ENCODE results near the gene PARD3B.
A peak's percentile ranks its signal among the peaks of the same experiment; 100 is the strongest.

PARD3B gene

DNA sequence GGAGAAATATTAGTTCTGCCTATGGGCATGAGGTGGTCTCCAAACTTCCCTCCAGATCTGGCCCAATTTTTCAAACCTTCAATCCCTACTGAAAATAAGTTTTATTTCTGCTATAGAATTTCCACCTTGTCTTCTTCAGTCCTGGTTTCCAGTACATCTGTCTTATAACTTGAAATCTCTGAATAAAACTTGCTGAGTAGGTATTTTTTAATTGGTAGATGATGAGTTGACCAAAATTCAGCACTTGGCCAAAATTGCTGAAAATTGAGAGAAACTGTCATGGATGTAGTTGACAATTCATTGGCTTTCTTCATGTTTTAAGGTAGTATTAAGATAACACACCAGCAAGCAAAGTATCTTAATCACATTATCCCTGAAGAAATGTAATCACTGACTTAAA lies 206.2 kb downstream of the PARD3B start:
- no peak for DNase-seq (ENCODE audit: low read depth, low spot score)

GRCh38 chr2:204753841-204754240 lies 208.6 kb downstream of the PARD3B start:
- no peak for DNase-seq (ENCODE audit: low read depth, low spot score)

- DNase-seq (ENCODE audit: low read depth, low spot score): no peak
These were observed 209.6 kb downstream of the PARD3B start for GRCh38 chr2:204754898-204755297.

DNA sequence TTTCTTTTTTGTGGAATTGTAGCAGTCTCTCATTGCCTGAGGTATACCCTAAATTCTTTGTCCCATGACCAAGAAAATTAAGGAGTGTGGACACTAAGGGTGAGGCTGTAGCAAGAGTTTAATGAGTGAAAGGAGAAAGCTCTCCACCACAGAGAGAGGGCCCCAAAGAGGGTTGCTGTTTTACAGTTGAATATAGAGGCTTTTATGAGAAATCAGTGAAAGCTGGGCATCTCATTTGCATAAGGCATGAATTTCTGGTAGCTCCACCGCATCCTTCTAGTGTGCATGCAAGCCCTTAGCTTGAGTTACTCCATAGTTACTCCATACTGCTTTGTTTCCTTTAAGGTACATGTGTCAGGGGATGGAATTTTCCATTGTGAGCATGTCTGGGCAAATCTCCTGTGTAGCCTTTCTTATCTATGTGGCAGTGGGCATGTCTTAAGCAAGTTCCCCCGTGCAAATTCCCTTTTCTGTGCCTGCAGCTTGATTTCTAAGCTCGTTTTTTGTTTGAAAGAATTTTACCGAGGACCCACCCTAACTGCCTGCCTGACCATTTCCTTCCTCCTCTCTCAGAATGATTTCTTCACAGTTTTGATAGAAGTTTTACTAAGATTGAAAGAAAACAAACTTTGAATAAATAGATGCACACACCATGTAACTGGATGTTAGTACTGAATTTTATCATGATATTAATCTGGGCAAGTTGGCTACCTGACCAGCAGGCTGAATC lies 218.9 kb downstream of the PARD3B start:
- DNase-seq (ENCODE audit: low read depth, low spot score): peak; percentile 1

DNA sequence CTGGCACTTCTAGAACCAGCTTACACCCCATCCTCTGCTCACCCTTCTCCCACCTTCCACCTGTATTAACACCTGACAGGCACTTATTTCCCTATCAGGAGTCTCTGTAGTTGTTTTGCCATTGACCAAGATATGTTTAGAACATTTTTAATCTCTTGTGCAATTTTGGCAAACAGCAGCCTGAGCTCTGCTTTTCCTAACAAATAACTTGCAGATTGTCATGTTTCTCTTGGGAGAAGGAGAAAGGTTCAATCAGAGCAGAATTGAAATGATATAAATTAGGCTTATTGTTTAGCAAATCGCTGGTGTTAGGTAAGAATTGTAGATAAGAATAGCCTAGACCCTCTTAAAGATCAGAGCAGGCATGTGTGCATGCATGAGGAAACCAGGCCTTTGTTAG lies 225.5 kb downstream of the PARD3B start:
- DNase-seq (ENCODE audit: low read depth, low spot score): no peak

DNA sequence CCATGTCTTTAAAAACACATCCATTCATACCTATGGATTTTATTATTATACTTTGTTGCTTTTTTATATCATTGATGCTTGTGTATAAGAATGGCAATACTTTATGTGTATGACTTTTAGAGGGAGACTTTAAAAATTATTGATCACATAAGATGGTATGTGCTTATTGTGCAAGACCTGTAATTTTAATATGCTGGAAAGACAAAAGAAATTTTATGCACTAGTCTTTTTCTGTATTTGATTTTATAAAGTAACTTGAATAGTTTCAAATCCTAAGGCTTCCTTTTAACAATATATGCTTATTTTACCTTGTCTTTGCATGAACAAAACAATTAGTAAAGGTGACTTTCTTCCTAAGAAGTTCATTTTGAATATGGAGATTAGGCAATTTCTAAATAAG lies 226.4 kb downstream of the PARD3B start:
- DNase-seq (ENCODE audit: low read depth, low spot score): no peak

- DNase-seq (ENCODE audit: low read depth, low spot score): no peak
These were observed 227.3 kb downstream of the PARD3B start for GRCh38 chr2:204772546-204772945.

- DNase-seq (ENCODE audit: low read depth, low spot score): no peak
These were observed 230.5 kb downstream of the PARD3B start for GRCh38 chr2:204775766-204776165.

GRCh38 chr2:204776781-204777559 lies 231.7 kb downstream of the PARD3B start:
- no peak for DNase-seq (ENCODE audit: low read depth, low spot score)

GRCh38 chr2:204779771-204780170 lies 234.5 kb downstream of the PARD3B start:
- no peak for DNase-seq (ENCODE audit: low read depth, low spot score)

GRCh38 chr2:204781941-204782340 lies 236.7 kb downstream of the PARD3B start:
- DNase-seq (ENCODE audit: low read depth, low spot score): no peak

GRCh38 chr2:204790076-204790475 lies 244.8 kb downstream of the PARD3B start:
- no peak for DNase-seq (ENCODE audit: low read depth, low spot score)

GRCh38 chr2:204791230-204791629 lies 246.0 kb downstream of the PARD3B start:
- no peak for DNase-seq (ENCODE audit: low read depth, low spot score)

DNA sequence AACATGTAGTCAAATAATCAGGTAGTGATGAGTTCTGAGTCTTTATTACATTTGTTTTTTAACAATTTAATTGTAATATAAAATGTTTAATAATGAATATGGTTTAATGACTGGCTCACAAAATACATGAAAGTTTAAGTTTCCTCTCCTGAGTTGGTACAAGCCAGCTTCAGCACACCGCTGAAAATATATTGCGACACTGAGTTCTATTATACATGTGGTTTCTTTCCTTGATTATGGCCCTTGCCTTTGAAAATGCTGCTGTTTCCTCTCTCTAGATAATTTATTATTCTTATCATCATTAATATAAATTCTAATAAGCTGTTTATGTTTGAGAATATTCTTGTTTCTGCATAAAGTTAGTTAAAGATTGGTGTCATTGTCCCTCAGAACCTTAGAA lies 249.3 kb downstream of the PARD3B start:
- no peak for DNase-seq (ENCODE audit: low read depth, low spot score)

DNA sequence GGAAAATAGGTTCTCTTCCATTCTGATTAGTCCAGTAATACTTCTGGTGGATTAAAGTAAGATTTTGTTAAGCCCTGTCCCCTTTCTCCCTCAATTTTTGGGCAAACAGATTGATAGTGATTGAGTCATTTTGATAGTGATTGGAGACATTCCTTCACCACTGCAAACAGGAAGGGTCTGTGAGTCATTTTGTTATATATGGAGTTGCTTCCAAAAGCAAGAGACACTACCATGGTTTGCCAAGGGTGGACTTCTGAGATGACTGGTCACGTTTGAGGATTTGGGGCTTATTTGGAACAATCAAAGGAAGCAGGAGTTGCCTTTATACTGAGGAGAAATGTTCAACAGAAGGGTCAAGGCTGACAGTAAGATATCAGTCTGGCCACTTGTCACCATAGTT lies 249.9 kb downstream of the PARD3B start:
- no peak for DNase-seq (ENCODE audit: low read depth, low spot score)

DNA sequence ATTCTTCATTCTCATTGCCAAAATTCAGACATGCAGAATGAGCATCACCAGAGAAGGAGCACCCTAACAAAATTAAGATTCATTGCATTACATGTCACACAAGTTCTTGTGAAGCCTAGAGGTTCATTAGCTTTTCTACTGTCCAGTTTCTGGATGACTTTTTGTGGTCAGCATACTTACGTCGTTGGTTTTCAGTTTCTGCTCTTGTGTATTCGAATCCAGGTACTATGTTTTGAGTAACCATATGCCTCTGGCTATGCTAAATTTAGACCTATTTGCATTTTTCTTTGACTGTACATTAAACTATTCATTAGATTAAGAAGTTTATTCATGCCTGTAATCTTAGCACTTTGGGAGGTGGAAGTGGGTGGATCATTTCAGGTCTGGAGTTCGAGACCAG lies 251.3 kb downstream of the PARD3B start:
- DNase-seq (ENCODE audit: low read depth, low spot score): no peak

- DNase-seq (ENCODE audit: low read depth, low spot score): no peak
These were observed 254.5 kb downstream of the PARD3B start for GRCh38 chr2:204799791-204800190.

GRCh38 chr2:204808494-204808893 lies 263.2 kb downstream of the PARD3B start:
- DNase-seq (ENCODE audit: low read depth, low spot score): no peak

- DNase-seq (ENCODE audit: low read depth, low spot score): peak; percentile 63
These were observed 279.6 kb downstream of the PARD3B start for GRCh38 chr2:204824751-204825453.

DNA sequence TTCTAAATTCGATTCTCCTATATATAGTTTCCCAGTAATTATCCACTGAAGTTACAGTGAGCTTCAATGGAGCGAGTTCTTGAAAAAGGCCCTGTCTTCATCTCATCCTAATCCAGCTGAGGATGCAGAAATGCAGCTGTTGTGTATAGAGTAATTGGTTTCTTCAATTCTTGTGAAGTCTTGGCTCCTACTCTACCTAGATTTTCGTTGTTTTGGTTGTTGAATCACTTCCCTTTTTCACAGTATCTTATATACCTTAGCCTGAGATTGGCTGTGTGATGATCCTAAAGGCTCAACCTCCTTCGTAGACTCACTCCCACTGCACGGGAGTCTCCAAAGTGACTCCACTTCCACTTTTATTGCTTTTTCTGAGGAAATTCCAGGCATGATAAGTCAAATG lies 280.4 kb downstream of the PARD3B start:
- DNase-seq (ENCODE audit: low read depth, low spot score): no peak

DNA sequence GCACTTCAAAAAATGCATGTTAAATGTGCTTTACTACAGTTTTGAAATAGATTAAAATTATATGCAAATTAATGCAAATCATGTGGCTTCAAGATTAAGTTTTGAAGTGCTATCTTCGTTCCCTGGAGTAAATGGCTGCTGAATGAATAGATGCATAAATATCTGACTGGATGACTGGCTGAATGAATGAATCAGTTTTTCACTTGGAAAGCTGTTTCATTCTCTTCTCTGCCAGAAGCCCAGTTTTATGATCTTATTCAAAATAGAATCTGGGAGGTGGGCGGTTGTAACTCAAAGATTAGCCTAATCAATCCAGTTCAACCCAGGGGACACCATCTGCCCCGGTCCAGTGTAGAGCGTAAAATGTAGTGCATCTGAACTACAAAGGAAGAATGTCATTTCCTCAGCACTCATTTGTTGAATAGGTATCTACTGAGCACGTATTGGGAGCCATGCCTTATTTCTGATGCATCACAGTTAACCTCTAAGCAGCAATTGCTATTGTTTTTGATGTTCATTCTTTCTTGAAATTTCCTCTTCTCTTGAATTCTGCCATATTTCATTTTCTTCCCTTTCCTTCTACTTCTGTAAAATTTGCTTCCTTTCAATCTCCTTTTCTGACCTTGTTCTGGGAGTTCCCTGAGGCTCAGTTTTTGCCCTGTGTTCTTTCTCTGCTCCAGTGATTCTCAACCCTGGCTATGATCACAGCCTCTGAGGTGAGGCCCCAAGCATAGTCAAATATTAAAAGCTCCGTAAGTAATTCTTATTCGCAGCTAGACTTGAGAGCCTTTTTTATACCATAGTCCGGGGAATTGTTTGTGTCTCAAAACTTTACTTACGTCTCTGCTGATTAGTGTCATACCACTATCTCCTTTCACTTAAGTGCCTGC lies 282.7 kb downstream of the PARD3B start:
- DNase-seq (ENCODE audit: low read depth, low spot score): no peak

All from ELF-1 (cell line).